Measurements from ENCODE around the gene ZNF850. TPM values are rescaled to one million over a fixed set of nuclear protein-coding genes. Genes with fewer than 3 reads are reported as not detected.
"Not testable (repeated sequence)": the region's sequence is repeated elsewhere in the genome, so short reads cannot be mapped to it uniquely, and the experiment has no call there.

ZNF850 gene
- total RNA-seq, 1 experiment from 2014 or later: 0.84 TPM

DNA sequence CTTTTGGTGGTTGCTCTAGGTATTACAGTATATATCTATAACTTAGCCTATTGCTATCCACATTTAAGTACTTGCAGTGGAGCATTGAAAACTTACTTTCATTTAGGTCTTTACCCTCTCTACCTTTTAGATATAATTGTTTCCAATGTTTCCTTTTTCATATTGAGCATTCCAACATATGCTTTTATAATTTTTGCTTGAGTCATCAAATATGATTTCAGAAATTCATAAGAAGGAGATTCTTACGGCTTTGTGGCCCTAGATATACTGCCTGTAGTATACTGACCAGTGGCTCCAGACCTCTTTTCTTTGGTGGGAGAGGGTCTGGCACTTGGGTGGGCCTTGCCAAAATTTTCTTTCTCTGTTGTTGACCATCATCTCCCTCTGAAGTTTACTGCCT lies 32.8 kb upstream of the ZNF850 start:
- Mint-ChIP-seq H3K4me3 (ENCODE audit: unreplicated experiment) (no peak overlapping the region), H3K27me3 (ENCODE audit: insufficient read depth, unreplicated experiment) (no peaks in the 10 kb centered on the region), H3K9me3 (ENCODE audit: unreplicated experiment) (peaks cover 20% of the 10 kb centered on the region), H3K36me3 (ENCODE audit: insufficient read depth, unreplicated experiment) (no peaks in the 10 kb centered on the region), H3K4me1 (ENCODE audit: insufficient read depth, unreplicated experiment) (no peaks in the 10 kb centered on the region), H3K27ac (ENCODE audit: low read depth, unreplicated experiment) (no peak overlapping the region)
- no peak for DNase-seq (ENCODE audit: unreplicated experiment)
- TF ChIP-seq, protein P1, sequence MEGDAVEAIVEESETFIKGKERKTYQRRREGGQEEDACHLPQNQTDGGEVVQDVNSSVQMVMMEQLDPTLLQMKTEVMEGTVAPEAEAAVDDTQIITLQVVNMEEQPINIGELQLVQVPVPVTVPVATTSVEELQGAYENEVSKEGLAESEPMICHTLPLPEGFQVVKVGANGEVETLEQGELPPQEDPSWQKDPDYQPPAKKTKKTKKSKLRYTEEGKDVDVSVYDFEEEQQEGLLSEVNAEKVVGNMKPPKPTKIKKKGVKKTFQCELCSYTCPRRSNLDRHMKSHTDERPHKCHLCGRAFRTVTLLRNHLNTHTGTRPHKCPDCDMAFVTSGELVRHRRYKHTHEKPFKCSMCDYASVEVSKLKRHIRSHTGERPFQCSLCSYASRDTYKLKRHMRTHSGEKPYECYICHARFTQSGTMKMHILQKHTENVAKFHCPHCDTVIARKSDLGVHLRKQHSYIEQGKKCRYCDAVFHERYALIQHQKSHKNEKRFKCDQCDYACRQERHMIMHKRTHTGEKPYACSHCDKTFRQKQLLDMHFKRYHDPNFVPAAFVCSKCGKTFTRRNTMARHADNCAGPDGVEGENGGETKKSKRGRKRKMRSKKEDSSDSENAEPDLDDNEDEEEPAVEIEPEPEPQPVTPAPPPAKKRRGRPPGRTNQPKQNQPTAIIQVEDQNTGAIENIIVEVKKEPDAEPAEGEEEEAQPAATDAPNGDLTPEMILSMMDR (IDR thresholded peaks at IDR 0.05; ENCODE audit: unreplicated experiment): no peak
- intact Hi-C loops (cut with micrococcal nuclease): no loop called here
- ChIA-PET POLR2A (no interaction called here), CTCF (no interaction called here)
- BruUV-seq (replicated peaks): no TSS peak

DNA sequence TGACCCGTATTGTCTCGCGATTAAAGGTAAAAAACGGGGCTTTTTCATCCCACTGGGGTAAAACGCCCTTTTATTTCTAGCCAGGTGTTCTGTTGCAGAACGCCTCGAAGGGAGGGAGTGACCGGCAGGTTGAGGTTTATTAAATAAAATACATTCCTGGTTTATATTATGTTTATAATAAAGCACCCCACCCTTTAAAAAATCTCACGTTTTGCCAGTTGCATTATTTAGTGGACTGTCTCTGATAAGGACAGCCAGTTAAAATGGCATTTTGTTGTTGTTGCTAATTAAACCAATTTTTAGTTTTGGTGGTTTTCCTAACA lies 25.1 kb upstream of the ZNF850 start:
- no peaks in the 10 kb centered on the region for H3K4me1 Mint-ChIP-seq (ENCODE audit: insufficient read depth, unreplicated experiment)
- ChIA-PET CTCF (no interaction called here), POLR2A (no interaction called here)
- intact Hi-C loops (cut with micrococcal nuclease): no loop called here
- no peak overlapping the region for H3K4me3 Mint-ChIP-seq (ENCODE audit: unreplicated experiment)
- TF ChIP-seq, protein P1 (IDR thresholded peaks at IDR 0.05; ENCODE audit: unreplicated experiment): no peak
- no peak for DNase-seq (ENCODE audit: unreplicated experiment)
- H3K27ac Mint-ChIP-seq (ENCODE audit: low read depth, unreplicated experiment): no peak overlapping the region
- peaks cover 16% of the 10 kb centered on the region for H3K9me3 Mint-ChIP-seq (ENCODE audit: unreplicated experiment)
- BruUV-seq (replicated peaks): no TSS peak
- no peaks in the 10 kb centered on the region for H3K27me3 Mint-ChIP-seq (ENCODE audit: insufficient read depth, unreplicated experiment)
- H3K36me3 Mint-ChIP-seq (ENCODE audit: insufficient read depth, unreplicated experiment): no peaks in the 10 kb centered on the region

DNA sequence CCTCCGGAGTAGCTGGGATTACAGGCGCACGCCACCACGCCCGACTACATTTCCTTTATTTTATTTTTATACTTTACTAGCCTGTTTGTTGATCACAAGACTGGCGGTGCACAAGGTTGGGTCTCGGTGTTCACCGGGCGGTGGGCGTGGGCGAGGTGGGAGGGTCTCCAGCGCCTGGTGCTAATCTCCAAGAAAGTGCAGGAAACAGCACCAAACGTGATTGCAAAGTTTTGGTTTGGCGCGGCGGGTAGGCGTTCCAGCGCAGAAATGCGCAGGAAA lies 24.0 kb upstream of the ZNF850 start:
- Mint-ChIP-seq H3K4me1 (ENCODE audit: insufficient read depth, unreplicated experiment) (no peaks in the 10 kb centered on the region), H3K27me3 (ENCODE audit: insufficient read depth, unreplicated experiment) (no peaks in the 10 kb centered on the region), H3K9me3 (ENCODE audit: unreplicated experiment) (peaks cover 26% of the 10 kb centered on the region), H3K36me3 (ENCODE audit: insufficient read depth, unreplicated experiment) (no peaks in the 10 kb centered on the region), H3K4me3 (ENCODE audit: unreplicated experiment) (no peak overlapping the region), H3K27ac (ENCODE audit: low read depth, unreplicated experiment) (no peak overlapping the region)
- intact Hi-C loops (cut with micrococcal nuclease): no loop called here
- no peak for DNase-seq (ENCODE audit: unreplicated experiment)
- BruUV-seq (replicated peaks): no TSS peak
- TF ChIP-seq, protein P1 (IDR thresholded peaks at IDR 0.05; ENCODE audit: unreplicated experiment): no peak
- ChIA-PET POLR2A (no interaction called here), CTCF (no interaction called here)

DNA sequence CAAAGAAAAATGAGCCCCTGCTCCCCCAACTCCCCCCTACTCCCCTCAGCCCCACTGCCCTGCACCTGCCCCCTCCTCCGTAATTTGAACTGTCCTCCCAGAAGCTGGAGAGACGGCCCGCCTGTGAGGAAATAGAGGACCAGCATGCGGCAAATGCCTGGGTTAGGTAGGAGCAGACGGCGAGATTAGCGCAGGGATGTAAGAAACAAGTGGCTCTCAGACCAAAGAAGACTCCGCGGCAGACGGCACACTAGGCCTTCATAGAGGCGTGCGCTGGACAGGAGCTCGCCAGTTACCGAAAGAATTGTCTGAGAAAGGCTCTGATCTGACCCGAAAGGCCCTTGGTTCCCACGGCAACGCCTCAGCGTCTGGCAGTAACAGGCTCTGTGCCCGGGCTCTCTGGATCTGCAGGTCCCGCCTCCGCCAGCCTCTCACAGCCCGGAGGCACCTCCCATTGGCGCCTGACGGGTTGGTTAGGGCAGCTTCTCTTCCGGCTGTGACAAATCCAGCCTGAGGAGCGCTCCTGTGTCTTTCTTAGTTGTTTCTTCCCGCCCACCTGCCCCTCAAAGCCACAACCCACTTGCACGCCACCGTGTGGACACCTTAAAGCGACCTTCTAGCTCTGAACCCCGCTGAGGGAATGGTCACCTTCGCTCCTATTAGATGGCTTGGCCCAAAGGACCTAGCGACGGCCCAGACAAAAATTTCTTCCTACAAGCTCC lies 19.0 kb upstream of the ZNF850 start:
- peaks cover 22% of the 10 kb centered on the region for H3K9me3 Mint-ChIP-seq (ENCODE audit: unreplicated experiment)
- DNase-seq (ENCODE audit: unreplicated experiment); H3K36me3 Mint-ChIP-seq (ENCODE audit: insufficient read depth, unreplicated experiment); H3K4me1 Mint-ChIP-seq (ENCODE audit: insufficient read depth, unreplicated experiment); H3K4me3 Mint-ChIP-seq (ENCODE audit: unreplicated experiment); BruUV-seq (replicated peaks); H3K27me3 Mint-ChIP-seq (ENCODE audit: insufficient read depth, unreplicated experiment); CTCF ChIA-PET; H3K27ac Mint-ChIP-seq (ENCODE audit: low read depth, unreplicated experiment); intact Hi-C loops (cut with micrococcal nuclease): not testable (repeated sequence)
- POLR2A ChIA-PET: interaction anchor here (0.6 kb wide), 1 partner anchor 113 kb away, joined by 3 read pairs; no protein-coding TSS in a partner anchor

DNA sequence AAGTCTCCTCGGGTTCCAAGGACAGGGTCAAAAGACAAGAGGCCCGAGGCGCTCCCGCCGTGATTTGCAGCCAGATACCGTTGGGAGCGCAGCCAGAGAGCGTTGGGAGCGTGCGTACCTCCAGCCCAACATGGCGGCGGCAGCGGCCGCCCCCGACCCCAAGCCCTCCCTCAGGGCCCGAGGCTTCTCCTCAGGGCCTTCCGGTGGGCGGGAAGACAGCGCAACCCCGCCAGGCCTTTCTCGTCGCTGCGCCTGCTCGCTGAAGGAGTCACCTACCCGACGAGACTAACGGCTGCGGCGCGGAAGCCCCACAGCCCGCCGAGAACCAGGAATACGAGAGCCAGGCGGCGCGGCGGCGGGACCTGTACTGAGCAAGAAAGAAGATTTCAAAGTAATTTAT lies 3.2 kb upstream of the ZNF850 start:
- DNase-seq (ENCODE audit: unreplicated experiment): no peak
- intact Hi-C loops (cut with micrococcal nuclease): no loop called here
- Mint-ChIP-seq H3K27ac (ENCODE audit: low read depth, unreplicated experiment) (no peak overlapping the region), H3K36me3 (ENCODE audit: insufficient read depth, unreplicated experiment) (no peaks in the 10 kb centered on the region), H3K4me1 (ENCODE audit: insufficient read depth, unreplicated experiment) (peaks cover 9% of the 10 kb centered on the region), H3K27me3 (ENCODE audit: insufficient read depth, unreplicated experiment) (no peaks in the 10 kb centered on the region), H3K4me3 (ENCODE audit: unreplicated experiment) (no peak overlapping the region), H3K9me3 (ENCODE audit: unreplicated experiment) (peaks cover 8% of the 10 kb centered on the region)
- CTCF ChIA-PET: no interaction called here
- POLR2A ChIA-PET: no interaction called here
- no TSS peak for BruUV-seq (replicated peaks)
- TF ChIP-seq, protein P1 (IDR thresholded peaks at IDR 0.05; ENCODE audit: unreplicated experiment): no peak
